Raji (cell line): ENCODE results near the gene HECTD1.

Experiments used
- POLR2A ChIP-seq: IDR thresholded peaks from 2 replicates; pipeline ENCODE4 v1.6.1; 2011; ENCODE audit warnings: low read depth, low read length, control low read depth; ENCODE audit not compliant: insufficient read depth

HECTD1 gene

DNA sequence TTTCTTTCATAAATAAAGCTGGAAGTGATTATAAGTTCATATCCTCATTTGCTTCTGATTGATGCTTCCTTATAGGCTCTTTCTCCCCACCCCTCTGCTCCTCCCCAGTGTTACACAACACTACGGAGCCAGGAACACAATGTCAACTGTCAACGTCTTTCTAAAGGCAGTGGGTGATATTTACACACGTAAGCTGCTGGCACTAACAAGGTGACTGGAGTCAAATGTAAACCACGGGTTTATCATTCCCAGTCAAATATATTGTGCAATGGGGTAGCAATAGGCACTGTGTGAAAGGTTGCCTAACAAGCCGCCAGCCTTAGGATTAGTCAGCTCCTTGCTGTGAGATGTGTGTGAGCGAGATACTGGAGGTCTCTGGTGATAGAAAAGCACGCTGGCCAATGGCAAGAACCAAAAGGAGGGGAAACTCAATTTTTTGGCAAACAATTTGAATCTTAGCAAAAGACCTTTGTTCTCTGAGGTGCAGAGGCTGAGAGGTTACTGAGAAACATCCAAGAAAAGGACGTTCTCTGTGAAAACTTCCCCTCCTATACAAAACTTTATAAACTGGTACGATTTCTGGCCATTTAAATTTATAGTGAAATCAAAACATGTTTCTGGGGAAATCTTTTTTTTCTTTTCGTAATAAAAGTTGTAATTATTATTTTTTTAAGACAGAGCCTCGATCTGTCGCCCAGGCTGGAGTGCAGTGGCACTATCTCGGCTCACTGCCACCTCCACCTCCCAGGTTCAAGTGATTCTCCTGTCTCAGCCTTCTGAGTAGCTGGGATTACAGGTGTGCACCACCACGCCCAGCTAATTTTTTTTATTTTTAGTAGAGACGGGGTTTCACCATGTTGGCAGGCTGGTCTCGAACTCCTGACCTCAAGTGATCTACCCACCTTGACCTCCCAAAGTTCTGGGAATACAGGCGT, 22.3 kb upstream of the HECTD1 start:
- no peak for TF ChIP-seq POLR2A

DNA sequence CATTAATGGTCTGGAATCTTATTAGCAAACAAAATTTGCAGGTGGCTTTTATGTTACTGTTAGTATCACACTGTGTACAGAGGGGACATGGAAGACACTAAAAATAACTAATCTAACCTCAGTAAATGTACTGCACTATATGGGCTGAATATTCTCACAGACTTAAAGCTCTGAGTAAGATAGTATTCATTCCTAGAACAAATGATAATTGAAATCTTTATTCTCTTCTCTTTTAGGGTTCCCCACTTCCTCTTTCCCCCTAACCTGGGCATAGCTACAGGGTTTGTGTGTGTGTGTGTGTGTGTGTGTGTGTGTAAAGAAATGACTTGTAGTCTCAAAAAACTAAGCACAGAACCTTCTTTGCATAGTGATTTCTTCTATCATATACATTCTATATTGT, 21.4 kb upstream of the HECTD1 start:
- TF ChIP-seq POLR2A = no peak

DNA sequence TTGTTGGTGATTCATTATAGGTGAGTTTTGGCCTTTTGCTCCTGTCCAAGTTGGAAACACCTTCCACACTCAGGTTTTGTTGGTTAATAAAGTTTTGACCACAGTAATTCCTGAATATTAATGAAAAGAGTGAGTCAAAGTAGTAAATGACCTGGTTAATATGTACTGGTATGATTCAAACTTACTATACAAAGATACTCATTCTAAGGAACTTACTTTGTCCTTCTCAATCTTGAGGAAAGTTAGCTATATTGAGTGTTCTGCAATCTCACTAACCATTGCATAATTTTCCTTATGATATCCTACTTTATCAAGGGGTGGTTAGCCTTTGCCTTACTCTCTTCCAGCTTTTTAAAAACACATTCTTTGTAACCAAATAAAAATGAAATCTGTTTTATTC, 20.9 kb upstream of the HECTD1 start:
- no peak for TF ChIP-seq POLR2A

DNA sequence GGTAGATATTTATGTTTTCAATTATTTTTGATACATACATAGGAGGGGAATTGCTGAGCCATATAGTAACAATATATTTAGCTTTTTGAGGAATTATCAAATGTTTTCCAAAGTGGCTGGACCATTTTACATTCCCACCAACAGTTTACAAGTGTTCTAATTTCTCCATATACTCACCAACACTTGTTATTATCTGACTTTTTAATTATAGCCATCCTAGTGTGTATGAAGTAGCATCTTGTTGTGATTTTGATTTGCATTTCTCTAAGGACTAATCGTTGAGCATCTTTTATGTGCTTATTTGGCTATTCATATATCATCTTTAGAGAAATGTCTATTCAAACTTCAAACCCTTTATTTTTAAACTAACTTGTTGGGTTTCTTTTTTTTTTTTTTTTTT, 17.2 kb upstream of the HECTD1 start:
- no peak for TF ChIP-seq POLR2A

DNA sequence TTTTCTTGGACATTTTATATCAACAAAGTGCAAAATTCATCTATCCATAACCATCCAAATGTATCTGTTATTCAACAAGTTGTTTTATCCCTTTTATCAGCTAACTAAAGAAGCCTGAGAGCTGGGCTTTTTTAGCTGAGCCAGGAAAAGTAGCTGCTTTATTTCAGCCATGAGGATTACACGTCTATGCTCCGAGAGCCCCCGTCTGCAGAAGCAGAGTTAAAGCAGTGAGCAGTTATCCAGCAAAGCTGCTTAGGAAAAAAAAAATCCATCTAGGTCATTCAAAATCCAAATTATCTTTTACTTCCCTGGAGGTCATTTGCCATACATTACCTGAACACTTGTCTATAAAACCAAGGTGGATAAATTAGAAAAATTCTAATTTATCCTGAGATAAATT, 15.7 kb upstream of the HECTD1 start:
- no peak for TF ChIP-seq POLR2A

DNA sequence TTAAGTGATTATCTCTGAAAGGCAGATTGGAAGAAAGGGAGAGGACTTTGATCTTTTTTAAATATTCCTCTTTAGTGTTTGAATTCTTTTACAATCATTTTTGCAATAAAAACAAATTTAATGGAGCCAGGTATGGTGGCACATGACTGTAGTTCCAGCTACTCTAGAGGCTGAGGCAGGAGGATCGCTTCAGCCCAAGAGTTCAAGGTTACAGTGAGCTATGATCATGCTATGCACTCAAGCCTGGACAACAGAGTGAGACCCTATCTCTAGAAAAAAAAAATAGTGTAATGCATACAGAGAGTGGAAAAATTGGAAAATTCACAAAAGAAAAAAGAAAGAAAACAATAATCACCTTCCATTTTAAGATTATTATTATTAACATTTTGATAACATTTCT, 15.2 kb upstream of the HECTD1 start:
- no peak for TF ChIP-seq POLR2A

DNA sequence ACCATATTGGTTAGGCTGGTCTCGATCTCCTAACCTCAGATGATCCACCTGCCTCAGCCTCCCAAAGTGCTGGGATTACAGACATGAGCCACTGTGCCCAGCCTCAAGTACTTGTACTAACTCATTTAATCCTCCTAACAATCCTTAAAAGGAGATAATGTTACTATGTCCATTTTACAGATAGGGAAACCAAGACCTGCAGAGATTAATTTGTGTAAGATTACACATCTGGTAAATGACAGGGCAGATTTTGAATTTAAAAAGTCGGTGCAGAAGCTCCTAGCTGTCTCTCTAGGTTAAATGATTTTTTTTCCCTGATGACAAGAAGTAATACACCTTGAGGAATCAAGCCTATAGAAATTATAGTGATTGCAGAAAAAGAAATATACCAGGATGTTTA, 13.7 kb upstream of the HECTD1 start:
- no peak for TF ChIP-seq POLR2A

DNA sequence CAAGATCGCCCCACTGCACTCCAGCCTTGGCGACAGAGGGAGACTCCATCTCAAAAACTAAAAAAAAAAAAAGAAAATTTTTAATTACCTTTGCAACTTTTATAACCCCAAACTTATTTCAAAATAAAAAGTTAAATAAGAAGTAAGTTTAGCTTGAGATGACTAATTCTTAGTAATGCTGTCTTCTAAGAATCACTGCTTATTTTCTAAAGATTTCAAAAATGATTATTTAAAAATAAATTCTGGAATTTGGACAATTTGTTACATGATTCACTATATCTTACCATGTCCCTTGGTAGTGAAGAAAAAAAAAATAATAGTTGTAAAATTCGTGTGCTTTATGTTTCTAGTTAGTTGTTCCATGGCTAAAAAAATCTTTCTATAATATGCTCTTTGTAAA, 11.6 kb upstream of the HECTD1 start:
- no peak for TF ChIP-seq POLR2A

DNA sequence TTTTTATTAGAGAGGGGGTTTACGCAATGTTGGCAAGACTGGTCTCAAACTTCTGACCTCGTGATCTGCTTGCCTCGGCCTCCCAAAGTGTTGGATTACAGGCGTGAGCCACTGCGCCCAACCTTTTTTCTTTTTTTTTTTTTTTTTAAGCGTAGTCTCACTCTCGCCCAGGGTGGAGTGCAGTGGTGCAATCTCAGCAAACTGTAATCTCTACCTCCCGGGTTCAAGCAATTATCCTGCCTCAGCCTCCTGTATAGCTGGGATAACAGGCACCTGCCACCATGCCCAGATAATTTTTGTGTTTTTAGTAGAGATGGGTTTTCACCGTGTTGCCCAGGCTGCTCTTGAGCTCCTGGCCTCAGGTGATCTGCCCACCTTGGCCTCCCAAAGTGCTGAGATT, 8.8 kb upstream of the HECTD1 start:
- no peak for TF ChIP-seq POLR2A

DNA sequence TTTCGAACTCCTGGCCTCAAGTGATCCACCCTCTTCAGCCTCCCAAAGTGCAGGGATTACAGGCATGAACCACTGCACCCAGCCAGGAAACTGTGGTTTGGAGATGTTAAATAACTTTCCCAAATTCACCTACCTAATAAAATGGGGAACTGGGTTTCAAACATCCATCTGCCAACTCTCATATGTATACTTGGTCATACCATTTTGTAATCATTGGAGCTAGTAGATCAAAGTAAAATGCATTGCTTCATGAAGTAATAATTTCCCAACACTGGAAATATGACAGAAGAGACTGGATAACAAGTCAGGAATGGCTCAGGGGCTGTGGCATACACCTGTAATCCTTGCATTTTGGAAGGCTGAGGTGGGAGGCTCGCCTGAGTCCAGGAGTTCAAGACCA, 5.3 kb upstream of the HECTD1 start:
- TF ChIP-seq POLR2A = no peak

DNA sequence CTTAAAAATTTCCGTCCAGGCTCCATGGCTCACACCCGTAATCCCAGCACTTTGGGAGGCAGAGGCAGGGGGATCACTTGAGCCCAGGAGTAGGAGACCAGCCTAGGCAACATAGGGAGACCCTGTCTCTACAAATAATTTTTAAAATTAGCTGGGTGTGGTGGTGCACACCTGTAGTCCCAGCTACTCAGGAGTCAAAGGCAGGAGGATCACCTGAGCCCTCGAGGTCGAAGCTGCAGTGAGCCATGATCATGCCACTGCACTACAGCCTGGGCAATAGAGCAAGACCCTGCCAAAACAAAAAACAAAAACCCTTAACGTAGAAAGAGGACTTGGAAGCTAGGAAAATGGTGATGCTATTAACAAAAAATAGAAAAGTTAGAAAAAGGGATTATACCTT, 2.0 kb upstream of the HECTD1 start:
- no peak for TF ChIP-seq POLR2A

DNA sequence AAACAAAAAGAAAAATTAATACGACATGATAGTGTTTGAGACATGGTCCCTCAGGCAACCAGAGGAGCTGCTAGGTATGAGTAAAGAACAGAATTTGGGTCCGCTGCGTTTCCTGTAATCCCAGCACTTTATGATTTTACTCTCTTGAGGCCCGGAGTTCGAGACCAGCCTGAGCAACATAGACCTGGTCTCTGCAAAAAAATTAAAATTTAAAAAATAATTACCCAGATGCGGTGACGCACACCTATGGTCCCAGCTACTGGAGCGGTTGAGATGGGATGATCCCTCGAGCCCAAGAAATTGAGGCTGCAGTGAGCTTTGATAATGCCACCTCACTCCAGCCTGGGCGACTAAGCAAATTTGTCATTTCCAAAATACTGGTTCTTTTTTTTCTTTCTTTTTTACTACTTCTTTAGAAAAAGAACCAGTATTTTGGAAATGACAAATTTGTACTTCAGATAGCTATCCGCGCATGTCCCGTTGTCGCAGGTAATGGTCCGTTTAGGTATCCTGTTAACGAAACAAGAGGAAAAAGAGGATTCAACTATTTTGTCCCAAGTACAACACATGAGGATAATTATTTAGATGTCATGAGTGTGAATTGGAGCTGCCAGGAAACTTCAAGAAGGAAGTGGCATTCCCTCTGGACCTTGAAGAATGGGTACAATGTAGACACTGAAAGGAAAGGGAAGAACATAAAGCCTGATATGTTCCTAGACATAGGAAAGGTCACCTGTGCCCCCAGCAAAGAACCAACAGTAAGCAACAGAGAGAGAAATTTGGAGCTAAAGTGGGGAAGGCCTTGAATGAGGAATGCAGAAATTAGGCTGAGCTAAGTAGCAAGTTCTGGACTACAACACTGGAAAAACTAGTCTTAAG, 1.2 kb upstream of the HECTD1 start:
- no peak for TF ChIP-seq POLR2A

DNA sequence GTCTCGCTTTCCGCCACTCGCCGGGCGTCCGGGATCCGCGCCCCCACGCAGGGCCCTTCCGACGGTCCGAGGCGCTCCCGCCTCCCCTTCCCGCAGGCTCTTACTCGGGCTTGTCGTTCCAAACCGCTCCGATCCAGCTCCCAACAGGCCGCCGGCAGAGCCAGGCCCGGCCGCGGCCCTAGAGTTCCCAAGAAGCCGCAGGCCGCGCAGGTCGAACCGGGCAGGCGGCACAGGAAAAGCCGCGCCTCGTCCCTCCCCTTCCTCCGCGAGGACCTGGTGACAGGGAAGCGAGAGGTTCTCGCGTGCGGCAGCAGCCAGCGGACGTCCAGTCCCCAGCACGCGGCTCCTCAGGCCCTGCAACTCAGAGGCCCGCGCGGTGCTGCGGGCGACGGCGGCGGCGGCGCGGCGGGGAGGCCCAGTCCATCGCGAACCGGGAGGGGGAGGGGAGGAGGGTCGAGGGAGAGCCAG, 272 bp downstream of the HECTD1 start:
- TF ChIP-seq POLR2A = no peak

DNA sequence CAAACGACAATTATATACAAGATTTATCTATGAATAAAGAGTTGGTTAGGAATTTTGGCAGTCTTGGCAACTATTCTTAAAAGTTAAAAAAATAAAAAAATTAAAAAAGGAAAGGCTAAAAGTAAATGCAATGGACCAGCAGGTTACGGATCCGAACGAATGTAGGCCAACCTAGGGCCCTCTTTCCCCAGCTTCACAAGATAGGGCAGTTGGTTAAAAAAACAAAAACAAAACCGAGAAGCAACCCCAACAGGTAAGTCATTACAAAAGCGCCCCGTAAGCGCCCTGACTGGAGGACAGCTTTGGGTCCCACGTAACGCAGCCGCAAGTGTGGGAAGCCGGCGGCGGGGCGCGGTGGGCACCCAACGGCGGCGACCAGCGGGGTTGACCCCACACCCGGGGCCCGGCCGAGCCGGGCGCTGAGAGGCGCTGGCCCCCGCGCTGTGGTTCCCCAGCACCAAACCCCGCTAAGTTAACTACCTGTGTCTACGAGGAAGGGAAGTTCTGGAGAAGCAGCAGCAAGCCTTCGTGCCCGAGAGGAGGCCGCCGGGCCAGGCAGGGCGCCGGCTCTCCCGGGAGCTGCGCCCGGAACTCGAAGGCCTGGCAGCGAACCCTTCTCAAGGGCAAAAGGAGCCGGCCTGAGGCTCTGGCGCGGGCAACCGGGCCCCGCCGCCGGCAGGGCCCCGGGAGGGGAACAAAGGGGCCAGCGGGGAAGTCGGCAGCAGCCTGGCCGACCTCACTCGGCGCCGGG, 882 bp downstream of the HECTD1 start:
- no peak for TF ChIP-seq POLR2A

DNA sequence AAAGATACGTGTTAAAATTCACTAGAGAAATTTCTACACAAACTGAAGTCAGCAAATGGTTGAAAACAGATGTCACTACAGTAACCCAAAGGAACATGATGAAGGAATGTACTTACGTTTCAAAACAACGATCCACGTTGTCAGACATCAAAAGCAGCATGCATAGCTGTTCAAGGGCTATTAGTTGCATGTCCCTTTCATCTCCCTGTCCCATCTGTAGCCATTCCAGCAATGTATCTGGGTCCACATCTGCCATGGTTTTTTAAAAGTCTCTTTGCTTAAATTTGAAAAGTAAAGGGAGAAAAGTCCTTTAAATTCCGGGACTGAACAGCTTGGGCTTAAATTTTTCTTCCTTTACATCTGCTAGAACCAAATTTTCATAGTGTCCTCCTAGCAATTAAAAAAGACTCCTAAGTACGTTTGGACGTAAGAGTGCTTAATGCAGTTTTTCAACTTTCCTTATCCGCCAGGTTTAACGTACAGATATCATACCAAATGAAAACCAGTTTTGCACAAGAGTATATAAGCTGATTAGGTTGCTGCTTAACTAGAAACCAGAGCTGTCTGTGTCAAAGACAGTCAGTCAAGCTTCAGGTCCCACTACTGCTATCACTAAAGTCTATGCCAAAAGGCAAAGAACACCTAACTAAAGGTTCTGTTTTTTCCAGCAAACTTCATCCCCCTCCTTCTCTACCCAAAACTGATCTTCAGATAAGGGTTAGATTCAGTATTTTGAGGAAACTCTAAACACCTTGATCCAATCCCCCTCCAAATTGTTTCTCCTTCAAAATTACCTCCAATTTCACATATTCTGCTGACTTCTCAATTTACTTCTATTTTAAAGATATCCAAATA, 1.7 kb downstream of the HECTD1 start:
- no peak for TF ChIP-seq POLR2A
